HG02798 (cell line): ENCODE results near the gene CD274.
"Not testable (repeated sequence)": the region's sequence is repeated elsewhere in the genome, so short reads cannot be mapped to it uniquely, and the experiment has no call there.

Experiments used
- ATAC-seq: cut with Tn5 transposase; IDR thresholded peaks from one replicate; pipeline ENCODE4 v1.9.1; 2021; ENCODE audit warnings: mild to moderate bottlenecking; ENCODE audit not compliant: unreplicated experiment, poor library complexity

Gene CD274

GRCh38 chr9:5450359-5451091, at the start of gene CD274:
Gene CD274 (plus strand): TSS chr9:5450542. CDS start chr9:5456114, 5,572 bp downstream.
- peak; percentile 77 for ATAC-seq

DNA sequence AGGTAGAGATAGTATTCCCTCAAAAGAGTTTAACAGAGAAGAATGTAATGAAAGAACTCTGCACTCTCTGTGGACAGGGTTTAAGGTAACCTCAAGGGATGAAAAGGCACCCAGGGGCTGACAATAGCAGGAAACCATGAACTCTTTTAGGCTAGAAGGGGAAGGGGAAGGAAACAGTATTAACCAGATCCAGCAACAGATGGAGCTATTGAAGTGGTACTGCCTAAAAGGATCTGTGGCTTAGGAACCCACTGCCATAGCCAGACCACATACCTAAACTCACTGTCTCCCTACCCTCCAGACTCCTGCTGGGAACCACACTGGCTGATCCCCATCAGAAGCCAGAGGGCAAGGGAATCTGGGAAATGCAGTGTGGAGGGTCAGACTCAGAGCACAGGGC, 48.1 kb upstream of the CD274 start:
- ATAC-seq: no peak

DNA sequence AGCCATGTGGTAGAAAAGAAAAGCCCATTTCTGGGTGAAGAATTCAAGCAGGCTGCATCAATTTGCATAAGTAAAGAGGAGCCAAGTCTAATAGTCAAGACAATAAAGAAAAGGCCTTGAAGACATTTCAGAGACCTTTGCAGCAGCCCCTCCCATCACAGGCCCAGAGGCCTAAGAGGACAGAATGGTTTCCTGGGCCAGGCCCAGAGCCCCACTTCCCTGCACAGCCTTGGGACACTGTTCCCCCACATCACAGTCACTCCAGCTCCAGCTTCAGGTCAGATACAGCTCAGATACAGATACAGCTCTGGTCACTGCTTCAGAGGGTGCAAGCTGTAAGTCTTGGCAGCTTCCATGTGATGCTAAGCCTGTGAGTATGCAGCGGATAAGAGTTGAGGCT, 41.7 kb upstream of the CD274 start:
- no peak for ATAC-seq

GRCh38 chr9:5416953-5417352, 33.4 kb upstream of the CD274 start:
- ATAC-seq: no peak

GRCh38 chr9:5418481-5418880, 31.9 kb upstream of the CD274 start:
- ATAC-seq: no peak

DNA sequence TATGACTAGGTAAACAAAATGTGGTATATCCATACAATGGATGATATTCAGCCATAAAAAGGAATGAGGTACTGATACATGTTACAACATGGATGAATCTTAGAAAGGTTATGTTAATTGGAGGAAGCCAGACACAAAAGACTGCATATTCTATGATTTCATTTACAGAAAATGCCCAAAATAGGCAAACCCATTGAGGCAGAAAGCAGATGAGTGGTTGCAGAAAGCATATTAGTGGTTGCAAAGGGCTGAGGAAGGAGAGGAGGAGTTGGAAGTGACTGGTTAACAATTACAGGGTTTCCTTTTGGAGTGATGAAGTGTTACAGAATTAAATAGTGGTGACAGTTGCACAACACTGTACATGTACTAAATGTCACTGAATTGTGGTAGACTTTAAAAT, 30.4 kb upstream of the CD274 start:
- ATAC-seq: no peak

GRCh38 chr9:5421163-5421562, 29.2 kb upstream of the CD274 start:
- no peak for ATAC-seq

DNA sequence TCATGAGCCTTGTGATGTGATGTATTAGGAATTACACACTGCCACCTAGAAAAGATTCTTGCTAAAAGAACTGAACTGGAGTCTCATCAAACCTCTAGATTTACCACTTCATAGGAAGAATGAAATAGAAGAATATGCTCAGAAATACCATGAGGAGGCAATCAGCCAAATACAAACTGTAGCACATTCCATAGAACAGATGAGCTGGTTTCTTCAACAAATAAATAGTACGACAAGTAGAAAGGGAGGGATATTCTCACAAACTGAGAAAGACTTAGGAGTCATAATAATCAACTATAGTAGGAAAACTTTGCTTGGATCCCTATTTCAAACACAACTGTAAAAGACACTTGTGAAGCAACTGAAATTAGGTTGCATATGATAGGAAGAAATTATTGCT, 28.1 kb upstream of the CD274 start:
- ATAC-seq: no peak

- ATAC-seq: no peak
These were observed 25.2 kb upstream of the CD274 start for GRCh38 chr9:5425006-5425628.

- ATAC-seq: no peak
These were observed 23.3 kb upstream of the CD274 start for GRCh38 chr9:5427005-5427404.

GRCh38 chr9:5428172-5428571, 22.2 kb upstream of the CD274 start:
- ATAC-seq: no peak

- ATAC-seq: no peak
These were observed 21.4 kb upstream of the CD274 start for GRCh38 chr9:5428794-5429528.

DNA sequence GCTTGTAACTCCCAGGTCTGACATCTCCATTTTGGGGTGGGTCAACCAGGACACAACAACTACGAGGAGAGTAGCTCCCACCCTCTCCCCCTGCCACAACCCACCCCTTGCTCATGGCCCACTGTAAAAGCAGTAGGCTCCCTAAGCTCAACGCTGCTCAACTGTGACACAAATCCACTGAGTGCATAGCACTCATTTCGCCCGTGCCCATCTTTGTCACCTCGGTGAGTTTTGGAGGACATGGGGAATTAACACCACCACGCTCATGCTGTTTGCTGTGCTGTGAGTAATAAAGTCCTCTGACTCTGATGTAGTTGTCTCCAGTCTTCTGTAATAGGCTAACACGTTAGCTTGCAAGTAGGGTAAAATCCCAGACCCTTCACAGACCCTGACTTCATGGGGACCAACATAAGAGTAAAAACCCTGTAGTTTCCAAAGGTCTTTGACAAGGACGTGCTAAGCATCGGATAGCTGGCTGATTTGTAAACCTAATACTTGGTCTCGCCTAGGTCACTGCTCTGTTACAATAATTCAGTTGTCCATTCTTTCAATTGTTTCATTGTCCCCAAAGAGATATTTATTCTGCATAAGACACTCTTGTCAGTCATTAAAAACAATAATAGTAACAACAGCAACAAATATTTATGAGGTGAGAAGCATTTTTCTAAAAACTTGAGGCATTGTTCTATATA, 20.3 kb upstream of the CD274 start:
- ATAC-seq: no peak

DNA sequence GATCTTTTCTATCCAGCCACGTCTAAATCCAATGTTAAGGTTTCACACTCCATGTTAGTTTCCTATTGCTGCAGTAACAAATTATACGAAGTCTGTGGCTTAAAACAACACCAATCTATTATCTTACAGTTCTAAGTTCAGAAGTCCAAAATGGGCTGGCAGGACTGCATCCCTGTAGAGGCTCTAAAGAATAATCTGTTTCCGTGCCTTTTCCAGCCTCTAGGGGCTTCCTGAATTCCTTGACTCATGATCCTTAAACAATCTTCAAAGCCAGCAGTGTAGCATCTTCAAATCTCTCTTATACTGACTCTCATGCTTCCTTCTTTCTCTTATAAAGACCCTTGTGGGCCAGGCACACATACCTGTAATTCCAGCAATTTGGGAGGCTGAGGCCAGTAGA, 19.4 kb upstream of the CD274 start:
- no peak for ATAC-seq

- not testable (repeated sequence) for ATAC-seq
These were observed 17.5 kb upstream of the CD274 start for GRCh38 chr9:5432890-5433289.

DNA sequence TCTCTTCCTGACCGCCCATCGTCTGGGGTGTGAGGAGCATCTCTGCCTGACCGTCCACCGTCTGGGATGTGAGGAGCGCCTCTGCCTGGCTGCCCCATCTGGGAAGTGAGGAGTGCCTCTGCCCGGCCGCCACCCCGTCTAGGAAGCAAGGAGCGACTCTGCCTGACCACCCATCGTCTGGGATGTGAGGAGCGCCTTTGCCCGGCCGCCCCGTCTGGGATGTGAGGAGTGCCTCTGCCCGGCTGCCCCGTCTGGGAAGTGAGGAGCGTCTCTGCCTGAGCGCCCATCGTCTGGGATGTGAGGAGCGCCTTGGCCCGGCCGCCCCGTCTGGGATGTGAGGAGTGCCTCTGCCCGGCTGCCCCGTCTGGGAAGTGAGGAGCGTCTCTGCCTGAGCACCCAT, 17.0 kb upstream of the CD274 start:
- not testable (repeated sequence) for ATAC-seq

DNA sequence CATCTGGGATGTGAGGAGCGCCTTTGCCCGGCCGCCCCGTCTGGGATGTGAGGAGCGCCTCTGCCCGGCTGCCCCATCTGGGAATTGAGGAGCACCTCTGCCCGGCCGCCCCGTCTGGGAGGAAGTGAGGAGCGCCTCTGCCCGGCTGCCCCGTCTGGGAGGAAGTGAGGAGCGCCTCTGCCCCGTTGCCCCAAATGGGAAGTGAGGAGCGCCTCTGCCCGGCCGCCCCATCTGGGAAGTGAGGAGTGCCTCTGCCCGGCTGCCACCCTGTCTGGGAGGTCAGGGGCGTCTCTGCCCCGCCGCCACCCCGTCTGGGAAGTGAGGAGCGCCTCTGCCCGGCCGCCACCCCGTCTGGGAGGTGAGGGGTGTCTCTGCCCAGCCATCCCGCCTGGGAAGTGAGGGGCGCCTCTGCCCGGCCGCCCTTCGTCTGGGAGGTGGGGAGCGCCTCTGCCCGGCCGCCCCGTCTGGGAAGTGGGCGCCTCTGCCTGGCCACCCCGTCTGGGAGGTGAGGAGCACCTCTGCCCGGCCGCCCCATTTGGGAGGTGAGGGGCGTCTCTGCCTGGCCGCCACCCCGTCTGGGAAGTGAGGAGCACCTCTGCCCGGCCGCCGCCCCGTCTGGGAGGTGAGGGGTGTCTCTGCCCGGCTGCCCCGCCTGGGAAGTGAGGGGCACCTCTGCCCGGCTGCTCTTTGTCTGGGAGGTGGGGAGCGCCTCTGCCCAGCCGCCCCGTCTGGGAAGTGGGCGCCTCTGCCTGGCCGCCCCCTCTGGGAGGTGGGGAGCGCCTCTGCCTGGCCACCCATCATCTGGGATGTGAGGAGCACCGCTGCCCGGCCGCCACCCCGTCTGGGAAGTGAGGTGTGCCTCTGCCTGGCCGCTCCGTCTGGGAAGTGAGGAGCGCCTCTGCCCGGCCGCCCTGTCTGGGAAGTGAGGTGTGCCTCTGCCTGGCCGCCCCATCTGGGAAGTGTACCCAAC, 16.2 kb upstream of the CD274 start:
- not testable (repeated sequence) for ATAC-seq

- ATAC-seq: no peak
These were observed 14.4 kb upstream of the CD274 start for GRCh38 chr9:5435912-5436311.

- ATAC-seq: no peak
These were observed 13.9 kb upstream of the CD274 start for GRCh38 chr9:5436441-5436840.
